Measurements from ENCODE around the gene TMA7.

GRCh38 chr3:48459773-48460516, 19.9 kb downstream of the TMA7 start:
- TF ChIP-seq, protein P1, sequence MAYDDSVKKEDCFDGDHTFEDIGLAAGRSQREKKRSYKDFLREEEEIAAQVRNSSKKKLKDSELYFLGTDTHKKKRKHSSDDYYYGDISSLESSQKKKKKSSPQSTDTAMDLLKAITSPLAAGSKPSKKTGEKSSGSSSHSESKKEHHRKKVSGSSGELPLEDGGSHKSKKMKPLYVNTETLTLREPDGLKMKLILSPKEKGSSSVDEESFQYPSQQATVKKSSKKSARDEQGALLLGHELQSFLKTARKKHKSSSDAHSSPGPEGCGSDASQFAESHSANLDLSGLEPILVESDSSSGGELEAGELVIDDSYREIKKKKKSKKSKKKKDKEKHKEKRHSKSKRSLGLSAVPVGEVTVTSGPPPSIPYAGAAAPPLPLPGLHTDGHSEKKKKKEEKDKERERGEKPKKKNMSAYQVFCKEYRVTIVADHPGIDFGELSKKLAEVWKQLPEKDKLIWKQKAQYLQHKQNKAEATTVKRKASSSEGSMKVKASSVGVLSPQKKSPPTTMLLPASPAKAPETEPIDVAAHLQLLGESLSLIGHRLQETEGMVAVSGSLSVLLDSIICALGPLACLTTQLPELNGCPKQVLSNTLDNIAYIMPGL (CRISPR knock-in tag; IDR thresholded peaks at IDR 0.05) = no peak
- no peak for TF ChIP-seq BHLHE40 (IDR thresholded peaks at IDR 0.05; ENCODE audit: low read length)

All from K562 (cell line).